Activated CD8-positive, alpha-beta memory T cell treated with anti-CD3 and anti-CD28 coated beads for 36 hours (primary cell): ENCODE results near the gene PTPRG. TPM values are rescaled to one million over a fixed set of nuclear protein-coding genes. Genes with fewer than 3 reads are reported as not detected.

Experiments
- CTCF ChIA-PET: fragments of 350-600 bp; sonication (Branson Sonifier 250); formaldehyde crosslinking; loops from one replicate; lab custom pipeline; 2021; ENCODE audit warnings: antibody characterized with exemption; lab: Charles Lee
- POLR2A ChIA-PET: fragments of 350-600 bp; sonication (Branson Sonifier 250); formaldehyde crosslinking; loops from one replicate; lab custom pipeline; 2021; ENCODE audit warnings: antibody characterized with exemption; lab: Charles Lee
- total RNA-seq, 2 experiments: library from RNA; stranded (reverse); gene quantifications; one replicate each; pipeline ENCODE4 v1.2.3, GENCODE V29; 2021

Gene PTPRG
- total RNA-seq, 2 experiments from 2014 or later, result not detected

DNA sequence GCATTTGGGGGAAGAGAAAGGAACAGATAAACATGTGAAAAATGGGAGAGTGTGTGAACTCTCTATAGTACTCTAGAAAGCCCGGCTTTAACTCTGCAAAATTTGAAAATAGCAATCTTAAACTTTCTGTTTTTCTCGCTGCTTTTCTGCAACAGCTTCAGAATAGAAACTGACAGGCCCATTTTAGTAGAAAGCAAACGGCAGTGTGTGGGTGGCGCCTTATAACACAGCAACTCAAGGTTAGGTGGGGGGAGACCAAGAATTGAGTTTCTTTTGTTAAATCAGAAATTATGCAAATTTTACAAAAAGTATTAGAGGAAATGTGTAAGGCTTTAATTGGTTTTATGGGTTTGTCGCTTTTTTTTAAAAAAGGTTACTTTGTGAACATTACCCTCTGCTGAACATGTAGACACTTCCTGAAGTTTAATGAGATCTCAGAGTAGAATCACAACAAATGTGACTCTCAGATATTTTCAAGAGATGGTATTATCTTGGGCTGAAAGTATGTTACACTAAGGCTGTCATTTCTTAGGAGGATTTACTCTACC lies 107.0 kb downstream of the PTPRG start:
- CTCF ChIA-PET, result no interaction called here

GRCh38 chr3:61669203-61669602 lies 107.8 kb downstream of the PTPRG start:
- POLR2A ChIA-PET, result no interaction called here
- CTCF ChIA-PET, result no interaction called here

More for the DNA sequence above, 107.0 kb downstream of the PTPRG start:
- POLR2A ChIA-PET, result no interaction called here

GRCh38 chr3:61669668-61670299 lies 108.4 kb downstream of the PTPRG start:
- ChIA-PET POLR2A (no interaction called here), CTCF (no interaction called here)

GRCh38 chr3:61673651-61674050 lies 112.3 kb downstream of the PTPRG start:
- POLR2A ChIA-PET, result no interaction called here
- CTCF ChIA-PET, result interaction anchor here (0.7 kb wide), 1 partner anchor 221 kb away, joined by 3 read pairs; no protein-coding TSS in a partner anchor

- POLR2A ChIA-PET, result no interaction called here
- CTCF ChIA-PET, result interaction anchor here (0.7 kb wide), 1 partner anchor 220 kb away, joined by 3 read pairs; no protein-coding TSS in a partner anchor
These were observed 113.2 kb downstream of the PTPRG start for GRCh38 chr3:61674596-61674995.

DNA sequence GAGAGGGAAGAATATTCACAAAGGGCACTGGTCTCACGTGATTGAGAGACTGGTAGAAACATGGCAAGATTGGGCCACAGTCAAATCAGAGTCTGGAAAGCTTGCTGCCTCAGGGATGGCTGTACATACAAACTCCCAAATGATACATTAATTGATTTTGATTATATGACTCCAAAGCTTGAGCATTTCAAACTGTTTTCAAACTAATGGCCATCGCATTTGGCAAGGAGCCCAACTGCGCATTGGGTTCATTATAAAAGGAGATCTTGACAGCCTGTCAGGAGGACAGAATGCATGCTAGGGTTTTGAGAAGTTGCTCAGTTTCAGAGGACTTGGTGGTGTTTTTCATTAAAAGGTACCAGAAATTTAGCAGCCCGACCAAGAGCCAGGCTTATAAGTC lies 117.7 kb downstream of the PTPRG start:
- CTCF ChIA-PET, result no interaction called here
- POLR2A ChIA-PET, result no interaction called here

DNA sequence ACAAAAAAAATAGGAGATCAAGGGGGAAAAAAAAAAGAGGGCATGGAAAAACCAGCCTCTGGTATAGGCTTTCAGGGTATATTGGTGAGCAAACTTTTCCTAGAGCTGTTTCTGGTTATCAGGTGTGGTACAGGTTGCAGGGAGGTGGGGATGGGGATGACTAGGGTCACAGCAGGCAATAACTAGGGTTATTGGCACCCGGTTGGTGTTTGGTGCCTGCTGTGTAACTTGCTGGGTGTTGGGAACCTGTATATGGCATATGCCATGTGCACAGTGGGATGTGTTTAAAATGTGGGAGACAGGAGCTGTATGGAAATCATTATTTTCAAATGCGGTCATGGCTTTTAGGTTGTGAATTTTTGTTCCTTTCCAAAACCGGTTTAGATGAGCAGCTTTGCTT lies 119.2 kb downstream of the PTPRG start:
- POLR2A ChIA-PET, result no interaction called here
- CTCF ChIA-PET, result no interaction called here

- ChIA-PET POLR2A (no interaction called here), CTCF (interaction anchor here (0.6 kb wide), 1 partner anchor 61 kb away, joined by 3 read pairs; no protein-coding TSS in a partner anchor)
These were observed 120.3 kb downstream of the PTPRG start for GRCh38 chr3:61681636-61682035.

DNA sequence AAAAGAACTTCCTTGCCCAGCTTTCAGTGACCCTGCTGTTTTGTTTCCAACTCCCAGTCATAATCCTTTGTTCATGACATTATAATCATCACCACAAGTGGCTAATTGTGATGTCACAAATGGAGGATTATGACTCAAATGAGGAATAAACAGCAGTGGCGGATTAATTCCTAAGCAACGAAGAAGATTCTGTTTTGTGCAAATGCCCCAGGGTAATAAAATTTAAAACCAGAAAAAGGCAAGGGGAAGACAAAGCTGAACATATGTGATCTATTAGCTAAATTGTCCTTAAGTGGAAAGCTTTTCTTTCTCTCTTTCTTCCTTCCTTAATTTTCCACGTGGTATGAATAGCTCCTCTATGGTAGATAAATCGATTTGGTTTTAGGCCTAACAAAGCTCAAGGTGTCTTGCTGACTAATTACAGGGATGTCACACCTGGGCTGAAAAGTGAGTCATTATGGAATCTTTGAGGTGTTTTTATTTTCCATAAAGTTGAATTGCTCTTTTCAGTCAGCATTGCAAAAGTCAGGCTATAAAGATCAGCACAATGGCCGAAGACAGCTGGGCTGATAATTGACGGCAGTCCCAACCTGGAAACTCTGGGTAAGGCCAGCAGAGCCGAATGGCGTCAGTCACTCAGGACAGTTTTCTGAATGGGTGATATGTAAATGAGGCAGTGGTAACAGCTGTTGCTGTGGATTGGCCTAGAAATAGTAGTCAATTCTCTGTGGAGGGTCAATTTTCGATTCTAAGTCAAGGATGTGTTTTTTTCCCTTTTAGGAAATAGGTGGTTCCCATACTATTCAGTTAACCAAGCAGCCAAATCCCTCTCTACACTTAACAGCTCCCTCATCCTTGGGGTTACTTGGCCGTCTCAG lies 121.5 kb downstream of the PTPRG start:
- POLR2A ChIA-PET, result no interaction called here
- CTCF ChIA-PET, result no interaction called here

- ChIA-PET CTCF (no interaction called here), POLR2A (no interaction called here)
These were observed 122.3 kb downstream of the PTPRG start for GRCh38 chr3:61683549-61684236.

- CTCF ChIA-PET, result no interaction called here
- POLR2A ChIA-PET, result no interaction called here
These were observed 123.0 kb downstream of the PTPRG start for GRCh38 chr3:61684386-61684785.

GRCh38 chr3:61685755-61686154 lies 124.4 kb downstream of the PTPRG start:
- POLR2A ChIA-PET, result no interaction called here
- CTCF ChIA-PET, result no interaction called here

DNA sequence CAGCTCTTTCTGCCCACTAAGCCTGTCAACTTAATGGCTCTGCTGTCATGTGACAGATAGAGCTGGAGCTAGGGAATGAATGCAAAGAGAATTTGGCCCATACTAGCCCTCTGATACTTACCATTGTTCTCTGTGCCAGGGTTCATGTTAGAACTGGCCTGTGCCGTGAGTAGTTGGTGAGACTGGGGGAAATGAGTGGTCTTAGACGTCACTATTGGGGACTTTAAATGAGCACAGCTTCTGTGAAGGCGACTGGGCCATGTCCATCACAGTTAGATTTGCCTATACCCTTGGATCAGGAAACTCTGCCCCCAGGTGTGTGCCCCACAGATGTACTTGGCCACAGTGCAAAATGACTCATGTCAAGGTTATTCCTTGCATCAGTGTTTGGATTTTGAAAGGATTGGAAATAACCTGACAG lies 124.9 kb downstream of the PTPRG start:
- CTCF ChIA-PET, result no interaction called here
- POLR2A ChIA-PET, result no interaction called here

GRCh38 chr3:61687206-61687605 lies 125.8 kb downstream of the PTPRG start:
- ChIA-PET POLR2A (no interaction called here), CTCF (no interaction called here)

- ChIA-PET POLR2A (no interaction called here), CTCF (no interaction called here)
These were observed 126.4 kb downstream of the PTPRG start for GRCh38 chr3:61687663-61688306.

DNA sequence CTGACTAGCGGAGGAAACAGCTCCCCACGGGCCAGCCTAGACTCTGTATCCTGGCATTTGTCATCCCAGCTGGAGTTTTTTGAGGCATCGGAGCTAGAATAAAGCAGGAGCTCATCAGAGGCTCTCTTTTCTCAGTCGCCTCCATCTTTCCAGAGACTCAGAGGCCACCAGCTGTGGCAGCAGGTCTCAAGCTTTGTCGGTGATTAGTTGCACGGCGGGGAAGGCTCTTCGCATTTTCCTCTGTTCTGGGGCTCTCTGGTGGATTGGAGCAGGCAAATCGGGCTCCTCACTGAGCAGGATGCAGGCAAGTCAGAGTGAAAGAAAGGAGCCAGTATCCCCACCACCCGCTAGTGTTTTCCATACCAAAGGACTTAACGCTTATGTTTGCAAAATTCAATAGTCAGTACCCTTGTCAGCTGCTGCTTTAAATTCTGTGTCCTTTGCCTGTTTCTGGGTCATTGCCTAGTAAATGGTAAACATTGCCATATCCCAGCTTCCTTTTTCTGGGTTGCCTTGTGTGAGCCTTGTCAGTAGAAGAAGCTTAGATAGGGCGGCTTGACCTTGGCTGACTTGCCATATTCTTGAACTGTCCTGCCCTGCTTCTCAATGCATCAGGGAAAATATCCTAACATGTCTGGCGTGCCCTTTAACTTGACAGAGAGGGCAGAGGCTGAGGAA lies 127.1 kb downstream of the PTPRG start:
- ChIA-PET CTCF (no interaction called here), POLR2A (no interaction called here)

DNA sequence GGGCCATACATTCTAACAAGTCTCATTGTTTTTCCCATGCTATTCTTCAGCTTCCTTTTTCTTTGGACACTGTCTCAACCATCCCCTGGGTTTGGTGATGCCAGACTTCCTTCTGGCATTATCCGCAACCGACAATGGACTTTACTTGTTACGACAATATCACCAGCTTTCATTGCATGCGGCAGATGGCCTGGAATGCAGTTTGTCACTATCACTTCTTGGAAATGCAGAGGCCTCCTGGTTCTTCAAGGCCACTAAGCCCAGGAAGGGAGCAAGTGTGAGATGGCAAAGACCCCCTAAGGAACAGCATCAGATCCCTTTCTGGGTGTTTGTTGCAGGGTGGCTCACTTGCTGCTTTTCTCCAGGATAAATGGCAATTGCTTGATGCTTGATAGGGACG lies 128.6 kb downstream of the PTPRG start:
- POLR2A ChIA-PET, result no interaction called here
- CTCF ChIA-PET, result no interaction called here

- ChIA-PET CTCF (no interaction called here), POLR2A (no interaction called here)
These were observed 130.1 kb downstream of the PTPRG start for GRCh38 chr3:61691466-61691865.

GRCh38 chr3:61697301-61697700 lies 135.9 kb downstream of the PTPRG start:
- ChIA-PET POLR2A (no interaction called here), CTCF (no interaction called here)
